ENCODE measurements around the gene ADAMTS16.

ADAMTS16 gene

DNA sequence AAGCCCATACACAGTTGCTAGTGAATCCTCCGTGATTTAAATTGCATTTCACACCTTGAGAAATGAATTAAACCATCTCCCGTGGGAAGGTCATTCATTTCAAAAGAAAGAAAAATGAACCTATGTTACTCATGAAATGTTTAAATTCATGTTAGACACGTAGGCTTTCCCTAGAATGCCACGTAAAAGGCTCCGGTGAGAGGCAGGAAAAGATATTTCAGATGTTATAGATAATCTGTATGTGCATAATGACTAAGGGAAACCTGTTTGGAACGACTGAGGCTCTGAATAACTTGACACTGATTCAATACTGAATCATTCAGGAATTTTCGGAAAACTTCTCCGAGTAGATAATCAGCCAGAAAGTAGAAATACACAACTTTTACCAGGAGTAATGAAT lies 148.1 kb downstream of the ADAMTS16 start:
- TF ChIP-seq ZNF8 (CRISPR knock-in tag; IDR thresholded peaks at IDR 0.05), result no peak
- 0 out of 2 replicates have a peak, but pooled peaks have one; percentile 15 for TF ChIP-seq ISL1 (CRISPR knock-in tag; IDR thresholded peaks at IDR 0.05)
- no peak for ATAC-seq

DNA sequence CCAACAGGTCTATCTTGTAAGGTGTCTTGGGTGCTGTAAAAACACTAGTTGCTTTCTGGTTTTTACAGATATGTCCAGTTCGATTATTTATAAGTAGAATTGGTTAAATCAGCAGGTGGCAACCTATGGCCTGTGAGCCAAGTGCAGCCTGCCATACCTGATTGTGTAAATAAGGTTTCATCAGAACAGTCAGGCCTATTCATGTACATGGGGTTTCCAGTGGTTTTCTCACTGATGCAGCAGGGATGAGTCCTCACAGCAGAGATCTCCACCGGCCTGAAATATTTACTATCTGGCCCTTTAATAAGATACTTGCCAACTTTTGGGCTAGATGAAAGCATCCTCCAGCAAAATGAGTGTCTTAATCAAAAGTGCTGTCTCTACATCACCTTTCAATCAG lies 149.4 kb downstream of the ADAMTS16 start:
- no peak for ATAC-seq
- TF ChIP-seq TCF4 (CRISPR knock-in tag; IDR thresholded peaks at IDR 0.05; ENCODE audit: borderline replicate concordance), result no peak
- no peak for TF ChIP-seq ZFP3 (CRISPR knock-in tag; IDR thresholded peaks at IDR 0.05)
- TF ChIP-seq ESRRG (CRISPR knock-in tag; IDR thresholded peaks at IDR 0.05), result no peak
- no peak for TF ChIP-seq ZNF70 (CRISPR knock-in tag; IDR thresholded peaks at IDR 0.05)
- no peak for TF ChIP-seq ARNTL (CRISPR knock-in tag; IDR thresholded peaks at IDR 0.05; ENCODE audit: borderline replicate concordance, low read depth)
- TF ChIP-seq GLIS3 (CRISPR knock-in tag; IDR thresholded peaks at IDR 0.05), result no peak
- no peak for TF ChIP-seq BACH2 (CRISPR knock-in tag; IDR thresholded peaks at IDR 0.05; ENCODE audit: borderline replicate concordance)

DNA sequence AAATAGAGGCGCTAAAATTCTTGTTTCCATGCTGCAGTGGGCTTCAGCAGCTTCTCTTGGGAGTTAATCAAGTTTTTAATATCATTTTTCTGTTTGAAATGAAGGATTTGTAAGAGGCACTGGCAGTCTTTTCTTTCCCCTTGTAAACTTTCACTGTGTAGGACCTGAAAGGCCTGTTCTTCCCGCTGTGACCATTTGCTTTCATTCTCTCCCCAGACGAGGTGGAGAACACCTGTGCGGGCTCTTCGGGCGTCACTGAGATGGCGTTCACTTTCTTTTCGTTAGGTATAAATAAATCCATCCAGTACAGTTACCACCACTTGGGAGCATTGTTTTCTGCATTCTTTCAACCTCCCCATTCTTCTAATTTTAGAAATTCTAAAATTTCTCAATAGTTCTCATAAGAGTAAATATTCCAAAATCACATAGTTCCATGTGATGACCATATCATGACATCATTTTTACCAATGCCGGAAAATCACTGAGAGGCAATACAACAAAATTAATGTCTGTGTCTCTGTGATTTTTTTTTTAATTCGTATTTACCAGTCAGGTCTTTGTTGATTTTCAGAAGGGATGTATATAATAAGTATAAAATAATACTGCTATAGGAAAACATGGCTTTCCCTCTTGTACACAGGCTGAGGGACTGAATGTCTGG lies 150.7 kb downstream of the ADAMTS16 start:
- ATAC-seq, result no peak
- TF ChIP-seq ZFP30 (CRISPR knock-in tag; IDR thresholded peaks at IDR 0.05) (no peak), BACH2 (CRISPR knock-in tag; IDR thresholded peaks at IDR 0.05; ENCODE audit: borderline replicate concordance) (no peak), ARNTL (CRISPR knock-in tag; IDR thresholded peaks at IDR 0.05; ENCODE audit: borderline replicate concordance, low read depth) (no peak)
- TF ChIP-seq, protein P1, sequence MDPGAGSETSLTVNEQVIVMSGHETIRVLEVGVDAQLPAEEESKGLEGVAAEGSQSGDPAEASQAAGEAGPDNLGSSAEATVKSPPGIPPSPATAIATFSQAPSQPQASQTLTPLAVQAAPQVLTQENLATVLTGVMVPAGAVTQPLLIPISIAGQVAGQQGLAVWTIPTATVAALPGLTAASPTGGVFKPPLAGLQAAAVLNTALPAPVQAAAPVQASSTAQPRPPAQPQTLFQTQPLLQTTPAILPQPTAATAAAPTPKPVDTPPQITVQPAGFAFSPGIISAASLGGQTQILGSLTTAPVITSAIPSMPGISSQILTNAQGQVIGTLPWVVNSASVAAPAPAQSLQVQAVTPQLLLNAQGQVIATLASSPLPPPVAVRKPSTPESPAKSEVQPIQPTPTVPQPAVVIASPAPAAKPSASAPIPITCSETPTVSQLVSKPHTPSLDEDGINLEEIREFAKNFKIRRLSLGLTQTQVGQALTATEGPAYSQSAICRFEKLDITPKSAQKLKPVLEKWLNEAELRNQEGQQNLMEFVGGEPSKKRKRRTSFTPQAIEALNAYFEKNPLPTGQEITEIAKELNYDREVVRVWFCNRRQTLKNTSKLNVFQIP (CRISPR knock-in tag; IDR thresholded peaks at IDR 0.05; ENCODE audit: borderline replicate concordance, low read depth), result no peak
- TF ChIP-seq, protein P2, sequence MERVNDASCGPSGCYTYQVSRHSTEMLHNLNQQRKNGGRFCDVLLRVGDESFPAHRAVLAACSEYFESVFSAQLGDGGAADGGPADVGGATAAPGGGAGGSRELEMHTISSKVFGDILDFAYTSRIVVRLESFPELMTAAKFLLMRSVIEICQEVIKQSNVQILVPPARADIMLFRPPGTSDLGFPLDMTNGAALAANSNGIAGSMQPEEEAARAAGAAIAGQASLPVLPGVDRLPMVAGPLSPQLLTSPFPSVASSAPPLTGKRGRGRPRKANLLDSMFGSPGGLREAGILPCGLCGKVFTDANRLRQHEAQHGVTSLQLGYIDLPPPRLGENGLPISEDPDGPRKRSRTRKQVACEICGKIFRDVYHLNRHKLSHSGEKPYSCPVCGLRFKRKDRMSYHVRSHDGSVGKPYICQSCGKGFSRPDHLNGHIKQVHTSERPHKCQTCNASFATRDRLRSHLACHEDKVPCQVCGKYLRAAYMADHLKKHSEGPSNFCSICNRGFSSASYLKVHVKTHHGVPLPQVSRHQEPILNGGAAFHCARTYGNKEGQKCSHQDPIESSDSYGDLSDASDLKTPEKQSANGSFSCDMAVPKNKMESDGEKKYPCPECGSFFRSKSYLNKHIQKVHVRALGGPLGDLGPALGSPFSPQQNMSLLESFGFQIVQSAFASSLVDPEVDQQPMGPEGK (CRISPR knock-in tag; IDR thresholded peaks at IDR 0.05; ENCODE audit: borderline replicate concordance), result no peak

DNA sequence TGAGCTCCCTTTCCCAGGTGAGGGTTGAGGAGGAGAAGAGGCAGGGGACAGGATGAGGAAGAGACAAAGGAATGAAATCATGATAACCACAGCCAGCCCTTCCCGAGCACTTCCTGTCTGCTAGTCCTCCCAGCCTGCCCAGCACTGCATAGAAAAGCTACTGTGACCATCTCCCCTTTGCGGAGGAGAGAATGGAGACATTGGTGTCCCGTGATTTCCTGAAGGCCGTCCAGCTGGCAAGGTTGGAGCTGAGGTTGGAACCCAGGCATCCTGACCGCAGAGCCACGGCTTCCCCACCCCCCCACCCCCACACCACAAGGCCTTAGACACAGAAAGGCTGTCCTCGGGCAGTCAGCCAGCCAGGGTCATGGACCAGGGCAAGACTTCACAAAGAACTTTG lies 151.2 kb downstream of the ADAMTS16 start:
- ATAC-seq, result no peak
- TF ChIP-seq, protein P3, sequence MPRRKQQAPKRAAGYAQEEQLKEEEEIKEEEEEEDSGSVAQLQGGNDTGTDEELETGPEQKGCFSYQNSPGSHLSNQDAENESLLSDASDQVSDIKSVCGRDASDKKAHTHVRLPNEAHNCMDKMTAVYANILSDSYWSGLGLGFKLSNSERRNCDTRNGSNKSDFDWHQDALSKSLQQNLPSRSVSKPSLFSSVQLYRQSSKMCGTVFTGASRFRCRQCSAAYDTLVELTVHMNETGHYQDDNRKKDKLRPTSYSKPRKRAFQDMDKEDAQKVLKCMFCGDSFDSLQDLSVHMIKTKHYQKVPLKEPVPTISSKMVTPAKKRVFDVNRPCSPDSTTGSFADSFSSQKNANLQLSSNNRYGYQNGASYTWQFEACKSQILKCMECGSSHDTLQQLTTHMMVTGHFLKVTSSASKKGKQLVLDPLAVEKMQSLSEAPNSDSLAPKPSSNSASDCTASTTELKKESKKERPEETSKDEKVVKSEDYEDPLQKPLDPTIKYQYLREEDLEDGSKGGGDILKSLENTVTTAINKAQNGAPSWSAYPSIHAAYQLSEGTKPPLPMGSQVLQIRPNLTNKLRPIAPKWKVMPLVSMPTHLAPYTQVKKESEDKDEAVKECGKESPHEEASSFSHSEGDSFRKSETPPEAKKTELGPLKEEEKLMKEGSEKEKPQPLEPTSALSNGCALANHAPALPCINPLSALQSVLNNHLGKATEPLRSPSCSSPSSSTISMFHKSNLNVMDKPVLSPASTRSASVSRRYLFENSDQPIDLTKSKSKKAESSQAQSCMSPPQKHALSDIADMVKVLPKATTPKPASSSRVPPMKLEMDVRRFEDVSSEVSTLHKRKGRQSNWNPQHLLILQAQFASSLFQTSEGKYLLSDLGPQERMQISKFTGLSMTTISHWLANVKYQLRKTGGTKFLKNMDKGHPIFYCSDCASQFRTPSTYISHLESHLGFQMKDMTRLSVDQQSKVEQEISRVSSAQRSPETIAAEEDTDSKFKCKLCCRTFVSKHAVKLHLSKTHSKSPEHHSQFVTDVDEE (CRISPR knock-in tag; IDR thresholded peaks at IDR 0.05), result no peak
- TF ChIP-seq PPARA (CRISPR knock-in tag; IDR thresholded peaks at IDR 0.05; ENCODE audit: borderline replicate concordance) (no peak), ZNF8 (CRISPR knock-in tag; IDR thresholded peaks at IDR 0.05) (no peak)
- TF ChIP-seq, protein P4, sequence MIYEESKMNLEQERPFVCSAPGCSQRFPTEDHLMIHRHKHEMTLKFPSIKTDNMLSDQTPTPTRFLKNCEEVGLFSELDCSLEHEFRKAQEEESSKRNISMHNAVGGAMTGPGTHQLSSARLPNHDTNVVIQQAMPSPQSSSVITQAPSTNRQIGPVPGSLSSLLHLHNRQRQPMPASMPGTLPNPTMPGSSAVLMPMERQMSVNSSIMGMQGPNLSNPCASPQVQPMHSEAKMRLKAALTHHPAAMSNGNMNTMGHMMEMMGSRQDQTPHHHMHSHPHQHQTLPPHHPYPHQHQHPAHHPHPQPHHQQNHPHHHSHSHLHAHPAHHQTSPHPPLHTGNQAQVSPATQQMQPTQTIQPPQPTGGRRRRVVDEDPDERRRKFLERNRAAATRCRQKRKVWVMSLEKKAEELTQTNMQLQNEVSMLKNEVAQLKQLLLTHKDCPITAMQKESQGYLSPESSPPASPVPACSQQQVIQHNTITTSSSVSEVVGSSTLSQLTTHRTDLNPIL (CRISPR knock-in tag; IDR thresholded peaks at IDR 0.05; ENCODE audit: low read depth), result no peak
- TF ChIP-seq, protein P2 (CRISPR knock-in tag; IDR thresholded peaks at IDR 0.05; ENCODE audit: borderline replicate concordance), result no peak

DNA sequence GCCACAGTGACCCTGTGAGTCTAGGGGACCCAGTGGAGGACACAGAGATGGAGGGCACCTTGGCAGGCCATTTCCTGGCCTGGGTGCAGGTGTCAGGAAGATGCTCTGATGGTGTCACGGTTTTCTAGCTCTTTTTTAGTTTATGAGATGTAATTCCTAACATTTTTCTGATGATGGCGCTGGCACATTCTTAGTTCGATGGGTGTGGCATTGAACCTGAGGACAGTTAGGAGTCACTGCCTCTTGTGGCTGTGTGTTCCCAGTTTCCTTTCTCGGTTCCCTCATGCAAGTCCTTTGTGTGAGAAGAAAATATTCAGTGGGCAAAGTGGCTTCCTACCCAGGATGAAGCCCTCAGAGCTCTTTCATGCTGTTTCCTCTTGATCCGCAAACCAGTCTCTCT lies 152.9 kb downstream of the ADAMTS16 start:
- no peak for ATAC-seq
- TF ChIP-seq ZNF70 (CRISPR knock-in tag; IDR thresholded peaks at IDR 0.05) (no peak), TOX (CRISPR knock-in tag; IDR thresholded peaks at IDR 0.05; ENCODE audit: borderline replicate concordance) (no peak), CSDC2 (CRISPR knock-in tag; IDR thresholded peaks at IDR 0.05) (no peak), SNAI2 (CRISPR knock-in tag; IDR thresholded peaks at IDR 0.05) (no peak), OSR1 (CRISPR knock-in tag; IDR thresholded peaks at IDR 0.05) (no peak), RARB (CRISPR knock-in tag; IDR thresholded peaks at IDR 0.05) (no peak), ZC3H10 (CRISPR knock-in tag; IDR thresholded peaks at IDR 0.05) (no peak), BACH2 (CRISPR knock-in tag; IDR thresholded peaks at IDR 0.05; ENCODE audit: borderline replicate concordance) (no peak), ZNF565 (CRISPR knock-in tag; conservative IDR thresholded peaks at IDR 0.05; ENCODE audit: low read depth) (no peak)
- TF ChIP-seq, protein P4 (CRISPR knock-in tag; IDR thresholded peaks at IDR 0.05; ENCODE audit: low read depth), result no peak
- TF ChIP-seq, protein P2 (CRISPR knock-in tag; IDR thresholded peaks at IDR 0.05; ENCODE audit: borderline replicate concordance), result no peak

Data from SK-N-SH treated with all-trans-retinoic acid at 6 μM for 48 hours (cell line).